OCI-LY3 (cell line): ENCODE measurements around the gene CPNE2.

Source experiments
- CTCF ChIP-seq: fragments of 200-600, 300-600 bp; sonication (generic); IDR thresholded peaks from 2 replicates; pipeline ENCODE4 v1.5.1; 2014; ENCODE audit warnings: antibody characterized with exemption, low read length, low read depth
- EZH2phosphoT487 ChIP-seq: fragments of 200-600 bp; shearing (Covaris generic); IDR thresholded peaks from 2 replicates; pipeline ENCODE4 v1.6.1; 2018; ENCODE audit warnings: antibody characterized with exemption, mixed run types, low read depth

- no peak for TF ChIP-seq CTCF
- TF ChIP-seq EZH2phosphoT487: no peak
These were observed 51.6 kb downstream of the CPNE2 start for GRCh38 chr16:57144027-57144426.
